HEK293 (cell line): Measurements from ENCODE around the gene CYB5R3.

ENCODE experiments used
- GLIS2 ChIP-seq: fragments of 450-650 bp; formaldehyde crosslinking; IDR thresholded peaks from 2 replicates; pipeline ENCODE4 v1.5.1; 2016; ENCODE audit warnings: missing biosample characterization, missing genetic modification characterization
- MYNN ChIP-seq: fragments of 450-650 bp; formaldehyde crosslinking; IDR thresholded peaks from 2 replicates; pipeline ENCODE4 v1.5.1; 2016; ENCODE audit warnings: missing biosample characterization, missing genetic modification characterization, borderline replicate concordance
- ZNF24 ChIP-seq: fragments of 450-650 bp; formaldehyde crosslinking; IDR thresholded peaks from 2 replicates; pipeline ENCODE4 v1.5.1; 2016; ENCODE audit warnings: missing biosample characterization, missing genetic modification characterization
- ZNF274 ChIP-seq, 2 experiments: fragments of 200-500 bp in 1 of 2; fragments of 450-650 bp in 1 of 2; sonication (Bioruptor generic) in 1 of 2; formaldehyde crosslinking in 1 of 2; IDR thresholded peaks; 2 replicates each; pipeline versions ENCODE4 v1.5.1 to v1.6.1; 2014 to 2016; ENCODE audit warnings: borderline replicate concordance in 1 of 2, inconsistent platforms in 1 of 2, low read length in 1 of 2, missing biosample characterization in 1 of 2, missing genetic modification characterization in 1 of 2
- ZNF426 ChIP-seq: fragments of 450-650 bp; formaldehyde crosslinking; IDR thresholded peaks from 2 replicates; pipeline ENCODE4 v1.5.1; 2017; ENCODE audit warnings: missing biosample characterization, missing genetic modification characterization, mild to moderate bottlenecking, inconsistent platforms, moderate library complexity
- TF ChIP-seq, protein P1 (sequence below): fragments of 450-650 bp; formaldehyde crosslinking; IDR thresholded peaks from 2 replicates; pipeline ENCODE4 v1.5.1; 2016; ENCODE audit warnings: missing biosample characterization, missing genetic modification characterization

- TF ChIP-seq, protein P1, sequence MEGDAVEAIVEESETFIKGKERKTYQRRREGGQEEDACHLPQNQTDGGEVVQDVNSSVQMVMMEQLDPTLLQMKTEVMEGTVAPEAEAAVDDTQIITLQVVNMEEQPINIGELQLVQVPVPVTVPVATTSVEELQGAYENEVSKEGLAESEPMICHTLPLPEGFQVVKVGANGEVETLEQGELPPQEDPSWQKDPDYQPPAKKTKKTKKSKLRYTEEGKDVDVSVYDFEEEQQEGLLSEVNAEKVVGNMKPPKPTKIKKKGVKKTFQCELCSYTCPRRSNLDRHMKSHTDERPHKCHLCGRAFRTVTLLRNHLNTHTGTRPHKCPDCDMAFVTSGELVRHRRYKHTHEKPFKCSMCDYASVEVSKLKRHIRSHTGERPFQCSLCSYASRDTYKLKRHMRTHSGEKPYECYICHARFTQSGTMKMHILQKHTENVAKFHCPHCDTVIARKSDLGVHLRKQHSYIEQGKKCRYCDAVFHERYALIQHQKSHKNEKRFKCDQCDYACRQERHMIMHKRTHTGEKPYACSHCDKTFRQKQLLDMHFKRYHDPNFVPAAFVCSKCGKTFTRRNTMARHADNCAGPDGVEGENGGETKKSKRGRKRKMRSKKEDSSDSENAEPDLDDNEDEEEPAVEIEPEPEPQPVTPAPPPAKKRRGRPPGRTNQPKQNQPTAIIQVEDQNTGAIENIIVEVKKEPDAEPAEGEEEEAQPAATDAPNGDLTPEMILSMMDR (tag by site-specific recombination), result peak; percentile 94
- no peak for TF ChIP-seq ZNF274 (IDR thresholded peaks at IDR 0.05; ENCODE audit: low read length)
- no peak for TF ChIP-seq ZNF274 (tag by site-specific recombination; IDR thresholded peaks at IDR 0.05; ENCODE audit: borderline replicate concordance)
- no peak for TF ChIP-seq MYNN
- TF ChIP-seq ZNF24 (tag by site-specific recombination), result no peak
- TF ChIP-seq GLIS2, result peak; percentile 88
- no peak for TF ChIP-seq ZNF426 (tag by site-specific recombination)
These were observed 34.7 kb downstream of the CYB5R3 start, which contains the start of gene POLDIP3 for GRCh38 chr22:42614312-42615091.
